DND-41 (cell line): Measurements from ENCODE around the gene RND1.

Experiments
- CTCF ChIP-seq: IDR thresholded peaks from 2 replicates; pipeline ENCODE4 v1.5.1; 2012; ENCODE audit warnings: borderline replicate concordance, low read length, moderate library complexity, mild to moderate bottlenecking; ENCODE audit not compliant: poor library complexity, severe bottlenecking; ENCODE audit errors: extremely low read depth
- EZH2 ChIP-seq: IDR thresholded peaks from 3 replicates; pipeline ENCODE4 v1.6.1; 2012; ENCODE audit warnings: borderline replicate concordance, low read depth, mild to moderate bottlenecking, moderate library complexity, low read length, inconsistent platforms; ENCODE audit not compliant: severe bottlenecking

DNA sequence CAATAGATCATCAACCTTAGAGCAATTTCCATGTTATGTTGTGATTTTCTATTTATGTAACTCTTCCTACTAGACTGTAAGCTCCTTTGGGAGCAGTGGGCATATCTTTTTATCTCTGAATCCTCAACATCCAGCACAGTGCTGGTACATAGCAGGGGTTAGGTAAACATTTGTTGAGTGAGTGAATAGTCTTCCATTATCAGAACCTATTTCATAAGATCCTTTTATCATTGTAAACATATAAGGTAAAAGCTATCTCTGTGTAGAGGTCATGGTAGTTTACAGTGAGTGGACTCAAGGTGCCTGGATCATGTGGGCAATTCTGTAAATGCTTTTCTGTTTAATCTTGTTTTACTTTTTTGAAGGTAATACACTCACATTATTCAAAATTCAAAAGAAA lies 44.5 kb upstream of the RND1 start:
- TF ChIP-seq CTCF: no peak
- no peak for TF ChIP-seq EZH2
